GM18873 (cell line): ENCODE data around the gene C17orf50.

Experiments used
- ATAC-seq: cut with Tn5 transposase; IDR thresholded peaks from one replicate; pipeline ENCODE4 v1.9.1; 2021; ENCODE audit warnings: mild to moderate bottlenecking, moderate library complexity, moderate number of reproducible peaks; ENCODE audit not compliant: unreplicated experiment, low FRiP score

Gene C17orf50

DNA sequence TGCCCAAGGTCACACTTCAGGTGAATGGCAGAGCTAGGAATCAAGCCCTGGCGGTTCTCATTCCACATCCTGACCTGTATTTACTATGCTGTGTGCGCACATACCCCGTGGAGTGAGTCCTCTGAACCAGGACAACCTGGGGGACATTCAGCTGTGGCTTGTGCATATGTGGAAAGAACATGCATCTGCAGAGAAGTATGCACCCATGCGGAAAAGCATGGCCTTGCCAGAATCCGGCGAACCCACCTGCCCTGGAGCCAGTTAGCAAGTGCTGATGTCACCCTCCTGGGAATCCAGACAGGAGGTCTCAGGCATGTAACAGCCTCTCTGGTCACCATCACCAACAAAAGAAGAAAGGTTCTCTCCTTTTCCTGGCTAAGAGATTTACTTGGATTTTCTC, 27.3 kb upstream of the C17orf50 start:
- ATAC-seq, result no peak

GRCh38 chr17:35734396-35734795, 26.3 kb upstream of the C17orf50 start:
- ATAC-seq, result no peak

GRCh38 chr17:35735036-35735805, 25.5 kb upstream of the C17orf50 start:
- ATAC-seq, result no peak

GRCh38 chr17:35736236-35736635, 24.5 kb upstream of the C17orf50 start:
- no peak for ATAC-seq

GRCh38 chr17:35738519-35739133, 22.1 kb upstream of the C17orf50 start:
- no peak for ATAC-seq

DNA sequence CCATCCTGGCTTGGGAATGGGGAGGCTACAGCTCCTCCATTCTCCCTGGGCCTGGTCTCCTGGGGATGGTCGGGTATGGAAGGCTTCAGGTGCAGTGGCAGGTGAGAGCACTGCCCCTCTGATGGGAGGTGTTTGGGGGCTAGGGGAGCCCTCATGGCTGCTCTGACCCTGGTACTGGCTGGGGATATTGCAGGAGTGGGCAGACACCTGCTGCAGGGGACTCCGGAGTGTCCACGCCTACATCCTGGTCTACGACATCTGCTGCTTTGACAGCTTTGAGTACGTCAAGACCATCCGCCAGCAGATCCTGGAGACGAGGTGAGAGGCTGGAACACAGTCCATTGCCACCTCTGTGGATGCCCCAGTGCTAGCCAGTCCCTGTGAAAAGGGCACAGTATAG, 20.5 kb upstream of the C17orf50 start:
- no peak for ATAC-seq

- ATAC-seq, result no peak
Measured at GRCh38 chr17:35740997-35741931, 19.4 kb upstream of the C17orf50 start.

DNA sequence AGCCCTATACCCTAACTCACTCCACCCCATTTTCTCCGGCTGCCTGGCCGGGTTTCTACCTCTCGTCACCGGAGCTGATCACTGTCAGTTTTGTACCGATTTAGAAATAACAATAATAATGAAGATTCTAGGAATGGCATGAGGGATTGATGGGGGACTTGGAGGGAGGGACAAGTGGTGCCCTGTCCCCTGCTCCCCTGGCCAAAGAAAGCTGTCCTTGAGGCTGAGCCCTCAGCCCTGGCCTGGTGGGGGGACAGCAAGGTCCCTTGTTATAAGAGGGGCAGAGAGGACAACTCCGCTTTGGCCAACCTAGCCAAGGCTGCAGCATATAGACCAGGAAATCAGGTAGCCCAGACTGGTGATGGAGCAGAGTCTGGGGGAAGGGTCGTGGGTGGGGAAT, 18.2 kb upstream of the C17orf50 start:
- no peak for ATAC-seq

GRCh38 chr17:35742896-35743477, 17.7 kb upstream of the C17orf50 start:
- ATAC-seq, result no peak

DNA sequence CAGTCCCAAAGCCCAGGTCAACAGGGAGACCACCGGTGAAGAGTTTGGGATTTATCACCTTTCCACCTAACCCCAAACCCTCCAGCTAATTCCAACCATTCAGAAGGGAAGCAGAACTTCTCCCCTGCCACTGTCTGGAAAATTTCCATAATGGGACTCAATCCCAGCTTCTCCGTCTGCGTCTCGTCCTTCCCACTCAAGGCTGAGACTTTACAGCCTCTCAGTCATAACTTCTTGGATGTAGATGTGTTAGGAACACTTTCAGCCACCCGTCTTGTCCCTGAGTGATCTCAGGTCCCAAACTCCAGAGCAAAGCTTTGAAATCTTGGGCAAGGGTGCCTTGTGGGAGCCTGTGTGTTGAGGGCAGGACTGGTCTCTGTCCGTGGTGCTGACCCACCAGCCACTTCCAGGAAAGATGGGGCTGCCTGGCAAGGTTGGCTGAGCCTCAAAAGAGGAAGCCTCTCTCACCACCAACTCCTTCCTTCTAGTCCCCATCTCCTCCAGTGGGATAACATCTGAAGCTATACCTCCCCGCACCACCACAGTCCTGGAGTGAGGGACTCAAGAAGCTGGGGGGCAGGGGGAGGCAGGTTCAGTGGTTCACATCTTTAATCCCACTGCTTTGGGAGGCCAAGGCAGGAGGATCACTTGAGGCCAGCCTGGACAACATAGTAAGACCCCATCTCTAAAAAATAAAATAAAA, 16.9 kb upstream of the C17orf50 start:
- no peak for ATAC-seq

DNA sequence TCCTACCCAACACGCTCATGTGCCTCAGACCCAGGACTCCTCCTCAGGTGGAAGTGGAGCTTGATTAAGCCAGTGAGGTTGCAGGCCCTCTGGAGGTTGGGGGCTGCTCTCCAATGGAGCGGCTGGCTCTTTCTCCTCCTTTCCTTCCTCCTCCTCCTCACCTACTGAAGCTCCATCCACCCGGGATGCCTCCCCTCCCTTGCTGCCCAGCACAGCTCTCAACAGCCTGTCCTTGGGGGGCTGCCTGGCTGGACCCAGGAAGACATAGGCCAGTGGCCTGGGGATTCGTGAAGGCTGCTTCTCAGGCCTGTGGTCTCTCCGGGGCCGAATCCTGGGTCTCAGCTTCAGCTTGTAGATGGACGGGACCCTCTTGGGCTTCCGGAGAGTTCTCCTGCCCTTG, 15.9 kb upstream of the C17orf50 start:
- ATAC-seq, result no peak

DNA sequence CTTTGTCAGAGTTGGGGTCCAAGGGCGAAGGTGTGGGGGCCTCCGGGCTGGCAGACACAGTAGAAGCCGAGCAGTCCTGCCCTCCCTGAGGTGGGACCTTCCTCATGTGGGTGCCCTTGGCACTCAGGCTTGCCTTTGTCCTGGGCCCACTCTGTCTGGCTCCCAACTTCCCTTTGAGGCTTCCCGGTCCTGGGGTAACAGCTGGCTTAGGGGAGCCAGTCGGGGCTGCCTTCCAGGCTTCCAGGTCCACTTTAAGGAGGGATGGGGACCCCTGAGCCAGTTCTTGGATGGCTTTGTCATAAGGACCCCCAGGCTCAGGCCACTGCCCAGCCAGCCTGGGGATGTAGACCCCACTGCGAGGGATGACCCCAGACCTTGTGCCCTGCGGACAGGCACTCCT, 15.4 kb upstream of the C17orf50 start:
- ATAC-seq, result no peak

GRCh38 chr17:35745749-35746320, 14.9 kb upstream of the C17orf50 start:
- ATAC-seq, result no peak

- ATAC-seq, result no peak
Measured at GRCh38 chr17:35747540-35748017, 13.1 kb upstream of the C17orf50 start.

DNA sequence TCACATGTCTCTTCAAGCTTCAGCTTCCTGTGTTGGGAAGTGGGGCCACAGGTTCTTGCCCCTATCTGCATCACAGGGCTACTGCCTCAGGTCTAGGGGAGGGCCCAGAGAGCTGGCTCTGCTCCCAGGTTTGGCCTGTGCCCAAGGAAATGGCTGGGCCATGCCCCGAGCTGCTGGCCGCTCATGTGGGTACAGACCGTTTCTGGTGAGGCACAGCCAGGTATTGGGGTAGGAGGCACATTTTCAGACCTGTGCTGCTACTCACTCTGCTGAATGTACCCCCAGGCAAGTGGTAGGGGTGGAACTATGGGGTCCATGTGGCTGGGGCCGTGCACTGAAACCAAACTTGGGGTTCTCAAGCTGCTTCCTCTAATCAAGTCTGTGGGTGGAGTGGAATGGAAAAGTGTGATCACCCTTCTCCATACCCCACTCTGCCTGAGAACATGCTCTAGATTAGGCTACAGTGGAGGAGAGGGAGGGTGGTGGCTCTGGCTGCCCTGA, 12.3 kb upstream of the C17orf50 start:
- ATAC-seq, result no peak

- no peak for ATAC-seq
Measured at GRCh38 chr17:35748979-35749378, 11.7 kb upstream of the C17orf50 start.

DNA sequence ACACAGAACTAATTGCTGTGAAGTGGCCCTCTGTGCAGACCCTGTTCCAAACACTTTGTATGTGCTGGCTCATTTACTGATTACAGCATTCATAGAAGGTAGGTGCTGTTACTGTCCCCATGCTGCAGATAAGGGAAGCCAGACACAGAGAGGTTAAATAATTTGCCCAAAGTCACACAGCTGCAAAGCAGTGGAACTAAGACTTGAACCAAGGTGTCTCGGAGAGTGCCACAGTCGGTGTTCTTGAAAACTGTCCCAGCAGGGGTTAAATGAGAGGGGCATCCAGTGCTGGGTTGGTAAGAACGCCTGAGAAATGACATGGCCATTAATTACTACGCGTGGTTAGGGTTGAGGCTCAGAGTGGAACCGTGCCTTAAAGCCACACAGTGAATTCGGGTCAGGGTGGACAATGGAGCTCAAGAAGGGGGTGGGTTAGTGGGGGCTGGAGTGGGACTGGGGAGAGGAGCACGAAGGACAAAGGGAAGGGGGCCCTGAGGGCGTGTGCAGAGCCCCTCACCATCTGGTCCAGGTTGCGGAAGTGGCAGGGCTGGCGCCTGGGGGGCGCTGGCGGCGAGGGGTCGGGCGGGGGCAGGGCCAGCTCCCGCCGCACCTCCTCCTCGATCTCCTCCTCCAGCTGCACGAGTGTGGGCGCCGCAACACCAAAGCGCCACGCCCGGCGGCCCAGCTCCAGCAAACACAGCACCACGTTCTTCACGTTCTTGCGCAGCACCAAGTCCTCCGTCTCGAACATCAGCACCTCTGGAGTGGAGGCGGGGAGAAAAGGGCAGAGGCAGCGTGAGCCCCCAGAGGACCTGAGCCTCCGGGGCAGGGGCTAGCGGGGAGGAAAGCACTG, 10.9 kb upstream of the C17orf50 start:
- ATAC-seq, result no peak

GRCh38 chr17:35750526-35751395, 9.9 kb upstream of the C17orf50 start:
- ATAC-seq, result no peak
